GM23248 (cell line): ENCODE results near the gene TLL2. TPM values are rescaled to one million over a fixed set of nuclear protein-coding genes. Genes with fewer than 3 reads are reported as not detected.

ENCODE experiments used
- DNase-seq: peaks from one replicate; pipeline ENCODE4 v3.0.0-alpha.2; 2015
- H2AFZ ChIP-seq: fragments of 200-600 bp; sonication (generic); 2 replicates; pipeline ENCODE4 v1.6.1; 2016; ENCODE audit warnings: antibody characterized with exemption
- H3F3A ChIP-seq: fragments of 200-600 bp; sonication (generic); 2 replicates; pipeline ENCODE4 v1.6.1; 2016; ENCODE audit warnings: mild to moderate bottlenecking, antibody characterized with exemption, mixed run types; ENCODE audit not compliant: insufficient read depth
- H3K27ac ChIP-seq: fragments of 200-600 bp; sonication (generic); 2 replicates; pipeline ENCODE4 v1.5.1; 2016; ENCODE audit warnings: mild to moderate bottlenecking
- H3K27me3 ChIP-seq: fragments of 200-600 bp; sonication (generic); replicated peaks from 2 replicates; pipeline ENCODE4 v1.6.1; 2016; ENCODE audit warnings: mild to moderate bottlenecking; ENCODE audit not compliant: insufficient read depth
- H3K36me3 ChIP-seq: fragments of 200-600 bp; sonication (generic); 2 replicates; pipeline ENCODE4 v1.6.1; 2016; ENCODE audit warnings: low read depth, mild to moderate bottlenecking
- H3K4me1 ChIP-seq: fragments of 200-600 bp; sonication (generic); 2 replicates; pipeline ENCODE4 v1.6.1; 2016; ENCODE audit warnings: mild to moderate bottlenecking; ENCODE audit not compliant: insufficient read depth
- H3K4me2 ChIP-seq: fragments of 200-600 bp; sonication (generic); one replicate; pipeline ENCODE4 v1.6.1; 2016; ENCODE audit warnings: mild to moderate bottlenecking; ENCODE audit not compliant: unreplicated experiment
- H3K4me3 ChIP-seq: fragments of 200-600 bp; sonication (generic); 2 replicates; pipeline ENCODE4 v1.5.1; 2016; ENCODE audit warnings: mild to moderate bottlenecking
- H3K79me2 ChIP-seq: fragments of 200-600 bp; sonication (generic); 2 replicates; pipeline ENCODE4 v1.6.1; 2016; ENCODE audit warnings: mild to moderate bottlenecking; ENCODE audit not compliant: insufficient read depth
- H3K9ac ChIP-seq: fragments of 200-600 bp; sonication (generic); 2 replicates; pipeline ENCODE4 v1.6.1; 2016; ENCODE audit warnings: mild to moderate bottlenecking
- H3K9me2 ChIP-seq: fragments of 200-600 bp; sonication (generic); 2 replicates; pipeline ENCODE4 v1.6.1; 2016; ENCODE audit warnings: mixed run types, mild to moderate bottlenecking, moderate library complexity; ENCODE audit not compliant: insufficient read depth
- H3K9me3 ChIP-seq: fragments of 200-600 bp; sonication (generic); one replicate; pipeline ENCODE4 v1.6.1; 2017; ENCODE audit warnings: low read depth
- H4K20me1 ChIP-seq: fragments of 200-600 bp; sonication (generic); 2 replicates; pipeline ENCODE4 v1.6.0; 2016; ENCODE audit not compliant: insufficient read depth
- EZH2 ChIP-seq: fragments of 200-600 bp; sonication (generic); IDR thresholded peaks from 2 replicates; pipeline ENCODE4 v1.6.1; 2018; ENCODE audit warnings: antibody characterized with exemption, mild to moderate bottlenecking; ENCODE audit not compliant: insufficient read depth, poor library complexity, severe bottlenecking
- EZH2phosphoT487 ChIP-seq: fragments of 200-600 bp; sonication (generic); IDR thresholded peaks from 2 replicates; pipeline ENCODE4 v1.6.1; 2018; ENCODE audit warnings: antibody characterized with exemption, moderate library complexity, mild to moderate bottlenecking, low read depth; ENCODE audit not compliant: insufficient read depth
- WGBS, 2 experiments: methylation state at CpG; one replicate each; pipeline ENCODE4 v1.1.6; 2015 to 2017; ENCODE audit warnings: low lambda C conversion rate in 2 of 2, low coverage in 1 of 2; ENCODE audit errors: missing lambda C conversion rate in 2 of 2; 5-methylcytosine and 5-hydroxymethylcytosine counted together
- in situ Hi-C: fragments of 300-500 bp; cut with MboI; formaldehyde crosslinking; loops from 2 replicates; pipeline ENCODE4 v1.15.0; 2020
- polyA plus RNA-seq: library from polyadenylated mRNA; unstranded; fragments of >200 nt; fragmentation: Nextera tagmentation; extraction: Ambion mirVana; gene quantifications from 2 replicates; pipeline ENCODE4 v1.2.1, GENCODE V29; 2016
- total RNA-seq: library from RNA; depleted of rRNA; stranded (reverse); fragments of >200 nt; shearing (Covaris generic); gene quantifications from 2 replicates; pipeline ENCODE4 v1.2.3, GENCODE V29; 2014

Gene TLL2
- total and polyA plus RNA-seq, 2 experiments from 2014 or later = 0.43 to 0.71 TPM

- H3K9me2 ChIP-seq = no peaks in the 10 kb centered on the region
- peaks cover 19% of the 10 kb centered on the region for H3K36me3 ChIP-seq
- no peaks in the 10 kb centered on the region for H3K4me1 ChIP-seq
- H3K4me3 ChIP-seq = no peak overlapping the region
- H3F3A ChIP-seq = no peaks in the 10 kb centered on the region
- H3K9me3 ChIP-seq = no peaks in the 10 kb centered on the region
- in situ Hi-C loops = no loop called here
- no peak for TF ChIP-seq EZH2
- TF ChIP-seq EZH2phosphoT487 = no peak
- H3K4me2 ChIP-seq = no peak overlapping the region
- DNase-seq = no peak
- no peak overlapping the region for H3K27ac ChIP-seq
- H3K79me2 ChIP-seq = peaks cover 93% of the 10 kb centered on the region
- H3K9ac ChIP-seq = no peak overlapping the region
- WGBS, 2 experiments = 89 to 92% methylated on average over 1 of the region's 1 CpG
- no peaks in the 10 kb centered on the region for H3K27me3 ChIP-seq
- no peaks in the 10 kb centered on the region for H4K20me1 ChIP-seq
- no peak overlapping the region for H2AFZ ChIP-seq
Observed at GRCh38 chr10:96538683-96539082, 25.0 kb upstream of the TLL2 start.

GRCh38 chr10:96536129-96536528 is 22.4 kb upstream of the TLL2 start:
- no peak overlapping the region for H3K4me3 ChIP-seq
- no peaks in the 10 kb centered on the region for H3K9me3 ChIP-seq
- no peaks in the 10 kb centered on the region for H3K9me2 ChIP-seq
- DNase-seq = no peak
- H2AFZ ChIP-seq = no peak overlapping the region
- H3K36me3 ChIP-seq = peaks cover 29% of the 10 kb centered on the region
- no peak overlapping the region for H3K27ac ChIP-seq
- no peak overlapping the region for H3K4me2 ChIP-seq
- H3F3A ChIP-seq = no peaks in the 10 kb centered on the region
- no peak overlapping the region for H3K9ac ChIP-seq
- no peaks in the 10 kb centered on the region for H4K20me1 ChIP-seq
- in situ Hi-C loops = no loop called here
- 88 to 100% methylated on average over 1 of the region's 1 CpG for WGBS, 2 experiments
- H3K27me3 ChIP-seq = no peaks in the 10 kb centered on the region
- no peaks in the 10 kb centered on the region for H3K4me1 ChIP-seq
- peaks cover 97% of the 10 kb centered on the region for H3K79me2 ChIP-seq
- TF ChIP-seq EZH2 = no peak
- no peak for TF ChIP-seq EZH2phosphoT487

GRCh38 chr10:96532523-96532922 is 18.8 kb upstream of the TLL2 start:
- no peak overlapping the region for H3K9ac ChIP-seq
- peaks cover 87% of the 10 kb centered on the region for H3K79me2 ChIP-seq
- in situ Hi-C loops = no loop called here
- no peaks in the 10 kb centered on the region for H3K4me1 ChIP-seq
- TF ChIP-seq EZH2 (no peak), EZH2phosphoT487 (no peak)
- H4K20me1 ChIP-seq = no peaks in the 10 kb centered on the region
- 34 to 59% methylated on average over 1 of the region's 1 CpG for WGBS, 2 experiments
- no peak overlapping the region for H3K4me3 ChIP-seq
- H3F3A ChIP-seq = no peaks in the 10 kb centered on the region
- no peaks in the 10 kb centered on the region for H3K9me2 ChIP-seq
- H3K9me3 ChIP-seq = no peaks in the 10 kb centered on the region
- H3K4me2 ChIP-seq = no peak overlapping the region
- H2AFZ ChIP-seq = no peak overlapping the region
- peaks cover 43% of the 10 kb centered on the region for H3K36me3 ChIP-seq
- H3K27me3 ChIP-seq = no peaks in the 10 kb centered on the region
- DNase-seq = no peak
- no peak overlapping the region for H3K27ac ChIP-seq

GRCh38 chr10:96529634-96530279 is 16.0 kb upstream of the TLL2 start:
- Histone ChIP-seq H3K4me1 (no peaks in the 10 kb centered on the region), H3K27ac (no peak overlapping the region), H3K9ac (no peak overlapping the region), H3K36me3 (peaks cover 56% of the 10 kb centered on the region), H3K9me3 (no peaks in the 10 kb centered on the region), H2AFZ (no peak overlapping the region), H3K9me2 (no peaks in the 10 kb centered on the region), H3K27me3 (no peaks in the 10 kb centered on the region), H4K20me1 (no peaks in the 10 kb centered on the region), H3K4me2 (no peak overlapping the region), H3K4me3 (no peak overlapping the region), H3F3A (no peaks in the 10 kb centered on the region), H3K79me2 (peaks cover 87% of the 10 kb centered on the region)
- DNase-seq = no peak
- in situ Hi-C loops = no loop called here
- TF ChIP-seq EZH2phosphoT487 = no peak
- 91 to 93% methylated on average over 6 of the region's 6 CpGs for WGBS, 2 experiments
